RWPE1 (cell line): ENCODE measurements around the gene PKIG.

Experiments used
- CTCF ChIA-PET: fragments of 350-600 bp; sonication (Branson Sonifier 250); formaldehyde crosslinking; extraction: SDS; loops from one replicate; lab custom pipeline; 2021; lab: Yijun Ruan, JAX
- POLR2A ChIA-PET: fragments of 400-600 bp; formaldehyde crosslinking; extraction: SDS; loops from one replicate; lab custom pipeline; 2020; ENCODE audit warnings: antibody characterized with exemption; ENCODE audit not compliant: low non-redundant PET; lab: Yijun Ruan, JAX
- DNase-seq: peaks from one replicate; pipeline ENCODE4 v3.0.0; 2012; ENCODE audit warnings: low spot score
- H3K27ac ChIP-seq: fragments of 450-650 bp; 2 replicates; pipeline ENCODE4 v1.5.1; 2017
- CTCF ChIP-seq: fragments of 450-650 bp; conservative IDR thresholded peaks from 2 replicates; pipeline ENCODE4 v1.5.1; 2017; ENCODE audit warnings: low read depth, mild to moderate bottlenecking

PKIG gene

GRCh38 chr20:44657875-44658274 lies 75.5 kb downstream of the PKIG start:
- CTCF ChIA-PET: no interaction called here

GRCh38 chr20:44658810-44659209 lies 76.4 kb downstream of the PKIG start:
- POLR2A ChIA-PET: no interaction called here
- CTCF ChIA-PET: no interaction called here
- no peak for DNase-seq
- no peak overlapping the region for H3K27ac ChIP-seq
- no peak for TF ChIP-seq CTCF

More at GRCh38 chr20:44657875-44658274, 75.5 kb downstream of the PKIG start:
- POLR2A ChIA-PET: no interaction called here
- DNase-seq: no peak
- H3K27ac ChIP-seq: no peak overlapping the region
- TF ChIP-seq CTCF: no peak

GRCh38 chr20:44659931-44660330 lies 77.6 kb downstream of the PKIG start:
- POLR2A ChIA-PET: no interaction called here
- no peak overlapping the region for H3K27ac ChIP-seq
- no peak for TF ChIP-seq CTCF
- no peak for DNase-seq
- CTCF ChIA-PET: no interaction called here

GRCh38 chr20:44660581-44660980 lies 78.2 kb downstream of the PKIG start:
- TF ChIP-seq CTCF: no peak
- ChIA-PET POLR2A (no interaction called here), CTCF (no interaction called here)
- DNase-seq: no peak
- H3K27ac ChIP-seq: no peak overlapping the region

- ChIA-PET POLR2A (no interaction called here), CTCF (interaction anchor here (1.1 kb wide), 1 partner anchor 52 kb away, joined by 3 read pairs; no protein-coding TSS in a partner anchor)
- no peak for TF ChIP-seq CTCF
- no peak for DNase-seq
- H3K27ac ChIP-seq: no peak overlapping the region
Measured at GRCh38 chr20:44662261-44662660, 79.9 kb downstream of the PKIG start.

GRCh38 chr20:44664131-44664530 lies 81.8 kb downstream of the PKIG start:
- no peak overlapping the region for H3K27ac ChIP-seq
- no peak for TF ChIP-seq CTCF
- POLR2A ChIA-PET: no interaction called here
- CTCF ChIA-PET: interaction anchor here (0.6 to 0.7 kb wide), 2 partner anchors 8 to 96 kb away, joined by 4 to 6 read pairs; no protein-coding TSS in a partner anchor
- DNase-seq: no peak
